Measurements from ENCODE around the gene PCP4.
"Not testable (repeated sequence)": the region's sequence is repeated elsewhere in the genome, so short reads cannot be mapped to it uniquely, and the experiment has no call there.

Gene PCP4

GRCh38 chr21:39869141-39869818 is 2.0 kb downstream of the PCP4 start:
- no peak overlapping the region for H3K4me3 ChIP-seq (ENCODE audit: low read depth, low read length)
- H3K4me1 ChIP-seq (ENCODE audit: control insufficient read depth, insufficient read depth, low read length), result no peaks in the 10 kb centered on the region
- no peaks in the 10 kb centered on the region for H3K36me3 ChIP-seq (ENCODE audit: control insufficient read depth, insufficient read depth, low read length)
- H3K9ac ChIP-seq (ENCODE audit: low read depth, low read length), result no peak overlapping the region
- H3K9me3 ChIP-seq (ENCODE audit: control insufficient read depth, insufficient read depth, low read length), result no peaks in the 10 kb centered on the region
- H3K27me3 ChIP-seq (ENCODE audit: control insufficient read depth, insufficient read depth, low read length), result peaks cover 4% of the 10 kb centered on the region

DNA sequence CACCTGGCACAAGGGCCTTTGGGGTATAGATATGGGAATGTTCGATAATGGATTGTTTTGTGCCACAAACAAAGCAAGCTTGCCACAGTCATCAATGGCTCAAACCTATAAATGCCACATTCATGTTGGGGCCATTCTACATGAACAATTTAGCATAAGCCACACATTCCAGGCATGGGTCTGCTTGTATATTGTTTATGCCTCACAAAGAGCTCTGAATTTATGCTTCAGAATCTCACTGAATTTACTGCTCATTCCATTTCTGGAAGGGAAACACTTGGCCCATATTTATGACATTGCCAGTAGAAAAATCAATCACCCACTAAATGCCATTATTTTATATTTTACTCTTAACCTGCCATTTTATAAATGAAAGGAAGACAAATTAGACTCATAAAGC is 6.4 kb downstream of the PCP4 start:
- no peak overlapping the region for H3K9ac ChIP-seq (ENCODE audit: low read depth, low read length)
- no peaks in the 10 kb centered on the region for H3K36me3 ChIP-seq (ENCODE audit: control insufficient read depth, insufficient read depth, low read length)
- H3K4me1 ChIP-seq (ENCODE audit: control insufficient read depth, insufficient read depth, low read length), result no peaks in the 10 kb centered on the region
- no peaks in the 10 kb centered on the region for H3K9me3 ChIP-seq (ENCODE audit: control insufficient read depth, insufficient read depth, low read length)
- H3K4me3 ChIP-seq (ENCODE audit: low read depth, low read length), result no peak overlapping the region
- H3K27me3 ChIP-seq (ENCODE audit: control insufficient read depth, insufficient read depth, low read length), result no peaks in the 10 kb centered on the region

DNA sequence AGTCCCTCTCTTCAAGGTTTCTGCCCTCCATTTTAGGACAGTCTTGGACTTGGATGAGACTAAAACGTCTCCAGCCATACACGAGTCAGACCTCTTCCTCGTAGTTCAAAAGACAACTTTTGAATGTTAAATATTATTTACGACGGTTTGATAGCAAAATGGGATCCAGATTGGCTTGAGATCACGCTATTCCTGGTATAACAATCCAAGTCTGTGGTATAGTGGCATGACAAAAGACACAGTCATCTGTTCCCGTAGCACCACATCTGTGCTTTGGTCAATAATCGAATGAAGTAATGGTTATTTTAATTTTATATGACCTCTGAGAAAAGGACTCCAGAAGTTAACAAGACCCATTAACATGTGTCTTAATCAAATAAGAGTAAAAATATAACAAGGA is 7.0 kb downstream of the PCP4 start:
- H3K27me3 ChIP-seq (ENCODE audit: control insufficient read depth, insufficient read depth, low read length), result no peaks in the 10 kb centered on the region
- H3K4me1 ChIP-seq (ENCODE audit: control insufficient read depth, insufficient read depth, low read length), result no peaks in the 10 kb centered on the region
- no peak overlapping the region for H3K9ac ChIP-seq (ENCODE audit: low read depth, low read length)
- no peaks in the 10 kb centered on the region for H3K9me3 ChIP-seq (ENCODE audit: control insufficient read depth, insufficient read depth, low read length)
- H3K36me3 ChIP-seq (ENCODE audit: control insufficient read depth, insufficient read depth, low read length), result no peaks in the 10 kb centered on the region
- H3K4me3 ChIP-seq (ENCODE audit: low read depth, low read length), result no peak overlapping the region

DNA sequence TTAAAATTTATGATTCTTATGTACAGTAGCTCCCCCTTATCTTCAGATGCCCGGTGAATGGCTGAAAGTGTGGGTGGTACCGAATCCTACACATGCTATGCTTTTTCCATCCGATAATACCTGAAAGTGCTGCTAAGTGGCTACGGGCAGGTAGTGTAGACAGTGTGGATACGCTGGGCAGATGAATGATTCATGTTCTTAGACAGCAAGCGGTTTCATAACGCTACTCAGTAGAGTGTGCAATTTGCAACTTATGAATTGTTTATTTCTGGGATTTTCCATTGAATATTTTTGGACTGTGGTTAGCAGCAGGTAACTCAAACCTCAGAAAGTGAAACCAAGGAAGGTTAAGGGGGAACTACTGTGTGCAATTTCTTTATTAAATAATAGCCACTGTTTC is 7.5 kb downstream of the PCP4 start:
- no peaks in the 10 kb centered on the region for H3K36me3 ChIP-seq (ENCODE audit: control insufficient read depth, insufficient read depth, low read length)

DNA sequence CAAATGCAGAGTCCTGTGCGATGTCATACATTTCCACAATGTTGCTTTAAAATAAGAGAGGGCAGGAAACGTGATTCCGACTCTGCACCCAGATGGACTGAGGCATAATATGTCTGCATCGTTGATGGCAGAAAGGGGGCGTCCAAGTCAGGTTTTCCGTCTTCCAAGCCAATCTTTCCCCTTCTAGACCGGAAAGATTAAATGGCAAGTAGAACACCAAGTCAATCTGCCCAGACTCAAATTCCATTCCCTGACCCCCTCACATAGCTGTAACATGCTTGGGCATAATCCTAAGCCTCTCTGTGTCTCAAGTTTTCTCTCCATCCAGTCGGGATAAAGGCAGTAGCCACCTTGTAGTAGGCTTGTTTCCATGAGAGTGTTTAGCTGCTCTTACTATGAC is 14.4 kb downstream of the PCP4 start:
- H3K4me3 ChIP-seq (ENCODE audit: low read depth, low read length), result no peak overlapping the region
- H3K36me3 ChIP-seq (ENCODE audit: control insufficient read depth, insufficient read depth, low read length), result no peaks in the 10 kb centered on the region
- H3K4me1 ChIP-seq (ENCODE audit: control insufficient read depth, insufficient read depth, low read length), result no peaks in the 10 kb centered on the region
- H3K9ac ChIP-seq (ENCODE audit: low read depth, low read length), result no peak overlapping the region
- H3K9me3 ChIP-seq (ENCODE audit: control insufficient read depth, insufficient read depth, low read length), result no peaks in the 10 kb centered on the region
- no peaks in the 10 kb centered on the region for H3K27me3 ChIP-seq (ENCODE audit: control insufficient read depth, insufficient read depth, low read length)

More for the DNA sequence above, 7.5 kb downstream of the PCP4 start:
- Histone ChIP-seq H3K4me3 (ENCODE audit: low read depth, low read length) (no peak overlapping the region), H3K9me3 (ENCODE audit: control insufficient read depth, insufficient read depth, low read length) (no peaks in the 10 kb centered on the region), H3K9ac (ENCODE audit: low read depth, low read length) (no peak overlapping the region), H3K4me1 (ENCODE audit: control insufficient read depth, insufficient read depth, low read length) (no peaks in the 10 kb centered on the region), H3K27me3 (ENCODE audit: control insufficient read depth, insufficient read depth, low read length) (no peaks in the 10 kb centered on the region)

DNA sequence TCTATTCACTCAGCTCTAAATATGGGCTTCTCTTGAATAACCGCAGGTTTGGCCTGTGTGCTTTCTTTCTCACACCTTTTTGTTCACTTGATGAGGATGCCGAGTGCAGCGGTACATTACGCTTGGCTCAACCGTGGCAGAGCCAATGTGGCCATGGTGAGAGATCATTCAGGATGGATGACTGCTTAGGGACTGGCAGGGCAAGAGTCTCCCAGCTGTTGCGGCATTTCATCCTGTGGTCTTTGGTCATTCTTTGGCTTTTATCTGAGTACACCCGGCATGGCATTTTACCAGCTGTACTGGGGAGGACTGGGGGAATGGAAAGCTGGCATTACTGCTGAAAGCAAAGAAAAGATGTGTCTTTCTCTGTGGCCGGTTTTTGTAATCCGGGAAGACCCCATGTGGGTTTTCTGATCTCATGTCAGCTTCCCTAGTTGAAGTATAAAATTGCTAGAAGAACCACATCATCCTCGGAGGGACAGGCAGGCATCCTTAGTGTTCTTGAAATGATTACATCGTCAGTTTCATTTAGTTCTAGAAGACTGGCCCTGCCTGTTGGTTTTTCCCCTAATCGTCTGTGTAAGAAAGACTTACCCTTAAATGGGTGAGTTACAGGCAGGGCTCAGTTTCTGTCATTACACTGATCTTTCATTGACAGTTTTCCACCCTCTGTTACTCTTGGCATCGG is 15.1 kb downstream of the PCP4 start:
- Histone ChIP-seq H3K4me1 (ENCODE audit: control insufficient read depth, insufficient read depth, low read length) (no peaks in the 10 kb centered on the region), H3K4me3 (ENCODE audit: low read depth, low read length) (no peak overlapping the region), H3K9me3 (ENCODE audit: control insufficient read depth, insufficient read depth, low read length) (no peaks in the 10 kb centered on the region), H3K27me3 (ENCODE audit: control insufficient read depth, insufficient read depth, low read length) (no peaks in the 10 kb centered on the region), H3K36me3 (ENCODE audit: control insufficient read depth, insufficient read depth, low read length) (no peaks in the 10 kb centered on the region), H3K9ac (ENCODE audit: low read depth, low read length) (no peak overlapping the region)

DNA sequence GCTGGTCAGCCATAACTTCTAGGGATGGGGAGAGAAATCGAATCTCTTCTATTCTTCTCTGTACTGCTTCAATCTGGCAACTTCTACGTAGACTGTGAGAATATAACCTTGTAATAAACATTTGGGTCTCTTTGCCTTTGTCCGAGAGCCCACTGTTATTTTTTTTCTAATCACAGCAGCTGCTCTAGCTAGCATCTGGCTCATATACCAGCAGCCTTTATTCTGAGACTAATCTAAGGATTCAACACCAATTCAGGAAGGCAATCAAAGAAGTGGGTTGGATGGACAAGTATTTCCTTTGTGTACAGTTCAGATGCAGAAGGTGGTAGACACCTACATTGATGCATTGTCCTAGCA is 15.6 kb downstream of the PCP4 start:
- H3K4me3 ChIP-seq (ENCODE audit: low read depth, low read length), result no peak overlapping the region
- no peaks in the 10 kb centered on the region for H3K36me3 ChIP-seq (ENCODE audit: control insufficient read depth, insufficient read depth, low read length)
- H3K4me1 ChIP-seq (ENCODE audit: control insufficient read depth, insufficient read depth, low read length), result no peaks in the 10 kb centered on the region
- no peak overlapping the region for H3K9ac ChIP-seq (ENCODE audit: low read depth, low read length)
- no peaks in the 10 kb centered on the region for H3K9me3 ChIP-seq (ENCODE audit: control insufficient read depth, insufficient read depth, low read length)
- no peaks in the 10 kb centered on the region for H3K27me3 ChIP-seq (ENCODE audit: control insufficient read depth, insufficient read depth, low read length)

- Histone ChIP-seq H3K9ac (ENCODE audit: low read depth, low read length) (no peak overlapping the region), H3K4me3 (ENCODE audit: low read depth, low read length) (no peak overlapping the region), H3K9me3 (ENCODE audit: control insufficient read depth, insufficient read depth, low read length) (no peaks in the 10 kb centered on the region), H3K4me1 (ENCODE audit: control insufficient read depth, insufficient read depth, low read length) (no peaks in the 10 kb centered on the region), H3K27me3 (ENCODE audit: control insufficient read depth, insufficient read depth, low read length) (no peaks in the 10 kb centered on the region), H3K36me3 (ENCODE audit: control insufficient read depth, insufficient read depth, low read length) (no peaks in the 10 kb centered on the region)
Observed at GRCh38 chr21:39885119-39885848, 18.0 kb downstream of the PCP4 start.

- H3K36me3 ChIP-seq (ENCODE audit: control insufficient read depth, insufficient read depth, low read length), result no peaks in the 10 kb centered on the region
- no peak overlapping the region for H3K4me3 ChIP-seq (ENCODE audit: low read depth, low read length)
- H3K27me3 ChIP-seq (ENCODE audit: control insufficient read depth, insufficient read depth, low read length), result no peaks in the 10 kb centered on the region
- no peaks in the 10 kb centered on the region for H3K9me3 ChIP-seq (ENCODE audit: control insufficient read depth, insufficient read depth, low read length)
- no peaks in the 10 kb centered on the region for H3K4me1 ChIP-seq (ENCODE audit: control insufficient read depth, insufficient read depth, low read length)
- no peak overlapping the region for H3K9ac ChIP-seq (ENCODE audit: low read depth, low read length)
Observed at GRCh38 chr21:39888848-39889247, 21.6 kb downstream of the PCP4 start.

DNA sequence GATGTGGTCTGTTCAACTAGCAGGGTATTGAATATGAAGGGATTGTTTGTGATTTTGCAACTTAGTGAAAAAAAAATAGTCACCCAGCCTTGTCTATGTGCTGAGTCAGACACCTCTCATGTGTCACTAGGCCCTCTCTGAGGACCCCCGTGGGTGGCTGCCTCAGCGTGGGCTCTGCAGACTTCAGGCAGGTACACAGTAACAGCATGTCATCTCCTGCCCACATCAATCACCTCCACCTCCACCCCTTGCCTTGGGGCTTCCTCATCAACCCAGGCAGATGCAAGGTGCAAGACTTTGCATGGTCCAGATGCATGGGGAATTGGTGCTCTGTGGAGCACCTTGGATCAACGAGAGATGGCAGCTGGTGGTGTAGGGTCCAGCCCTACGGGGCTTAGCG is 23.9 kb downstream of the PCP4 start:
- no peaks in the 10 kb centered on the region for H3K9me3 ChIP-seq (ENCODE audit: control insufficient read depth, insufficient read depth, low read length)
- H3K4me3 ChIP-seq (ENCODE audit: low read depth, low read length), result no peak overlapping the region
- H3K9ac ChIP-seq (ENCODE audit: low read depth, low read length), result no peak overlapping the region
- no peaks in the 10 kb centered on the region for H3K4me1 ChIP-seq (ENCODE audit: control insufficient read depth, insufficient read depth, low read length)
- no peaks in the 10 kb centered on the region for H3K27me3 ChIP-seq (ENCODE audit: control insufficient read depth, insufficient read depth, low read length)
- H3K36me3 ChIP-seq (ENCODE audit: control insufficient read depth, insufficient read depth, low read length), result no peaks in the 10 kb centered on the region

DNA sequence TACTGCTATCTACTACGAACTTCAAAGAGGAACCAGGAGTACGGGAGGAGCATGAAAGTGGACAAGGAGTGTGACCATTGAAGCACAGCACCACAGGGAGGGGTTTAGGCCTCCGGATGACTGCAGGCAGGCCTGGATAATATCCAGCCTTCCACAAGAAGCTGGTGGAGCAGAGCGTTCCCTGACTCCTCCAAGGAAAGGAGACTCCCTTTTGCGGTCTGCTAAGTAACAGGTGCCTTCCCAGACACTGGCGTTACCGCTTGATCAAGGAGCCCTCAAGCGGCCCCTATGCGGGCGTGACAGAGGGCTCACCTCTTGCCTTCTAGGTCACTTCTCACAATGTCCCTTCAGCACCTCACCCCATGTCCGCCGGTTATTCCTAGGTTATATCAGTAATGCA is 24.6 kb downstream of the PCP4 start:
- H3K9me3 ChIP-seq (ENCODE audit: control insufficient read depth, insufficient read depth, low read length); H3K36me3 ChIP-seq (ENCODE audit: control insufficient read depth, insufficient read depth, low read length); H3K4me3 ChIP-seq (ENCODE audit: low read depth, low read length); H3K9ac ChIP-seq (ENCODE audit: low read depth, low read length); H3K27me3 ChIP-seq (ENCODE audit: control insufficient read depth, insufficient read depth, low read length); H3K4me1 ChIP-seq (ENCODE audit: control insufficient read depth, insufficient read depth, low read length): not testable (repeated sequence)

DNA sequence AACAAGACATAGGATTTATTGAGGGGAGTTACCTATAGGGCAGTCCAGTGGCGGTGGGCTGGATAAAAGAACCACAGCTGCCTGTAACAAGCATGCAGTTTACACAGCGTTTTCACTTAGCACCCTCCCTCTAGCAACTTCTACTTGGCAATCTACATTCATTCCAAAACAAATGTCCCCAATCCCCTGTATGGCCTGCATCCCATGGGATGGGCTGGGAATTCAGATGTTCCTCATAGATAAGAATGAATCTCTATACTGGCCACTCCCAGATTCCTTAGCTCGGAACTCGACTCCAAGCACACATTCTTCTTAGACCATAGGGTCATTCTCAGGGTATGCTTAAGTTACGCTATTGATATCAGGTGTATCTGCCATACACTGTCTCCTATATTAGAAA is 33.3 kb downstream of the PCP4 start:
- no peaks in the 10 kb centered on the region for H3K36me3 ChIP-seq (ENCODE audit: control insufficient read depth, insufficient read depth, low read length)
- no peaks in the 10 kb centered on the region for H3K4me1 ChIP-seq (ENCODE audit: control insufficient read depth, insufficient read depth, low read length)
- H3K9ac ChIP-seq (ENCODE audit: low read depth, low read length), result no peak overlapping the region
- no peaks in the 10 kb centered on the region for H3K9me3 ChIP-seq (ENCODE audit: control insufficient read depth, insufficient read depth, low read length)
- H3K4me3 ChIP-seq (ENCODE audit: low read depth, low read length), result no peak overlapping the region
- H3K27me3 ChIP-seq (ENCODE audit: control insufficient read depth, insufficient read depth, low read length), result no peaks in the 10 kb centered on the region

Data from iPS-15b (cell line).